Frontal cortex (tissue), 4 donors: ENCODE data around the gene PRKCA. TPM values are rescaled to one million over a fixed set of nuclear protein-coding genes. Genes with fewer than 3 reads are reported as not detected.
A peak's percentile ranks its signal among the peaks of the same experiment; 100 is the strongest.
"Not testable (repeated sequence)": the region's sequence is repeated elsewhere in the genome, so short reads cannot be mapped to it uniquely, and the experiment has no call there.

Source experiments
- DNase-seq, 2 donors: peaks; one replicate each; pipeline ENCODE4 v3.0.0; 2012; ENCODE audit warnings: low spot score in 2 of 2
- FAIRE-seq: peaks from 2 replicates; lab custom pipeline; 2012; peaks lifted over from hg19 to GRCh38; lab: Jason Lieb, UNC
- total RNA-seq: library from RNA; depleted of rRNA; stranded (reverse); fragments of >200 nt; gene quantifications from one replicate; pipeline ENCODE4 v1.2.3, GENCODE V29; 2014
- donor health status: control.
- donor health status: control.
- donor health status: control.

PRKCA gene
- total RNA-seq: 24.9 TPM

DNA sequence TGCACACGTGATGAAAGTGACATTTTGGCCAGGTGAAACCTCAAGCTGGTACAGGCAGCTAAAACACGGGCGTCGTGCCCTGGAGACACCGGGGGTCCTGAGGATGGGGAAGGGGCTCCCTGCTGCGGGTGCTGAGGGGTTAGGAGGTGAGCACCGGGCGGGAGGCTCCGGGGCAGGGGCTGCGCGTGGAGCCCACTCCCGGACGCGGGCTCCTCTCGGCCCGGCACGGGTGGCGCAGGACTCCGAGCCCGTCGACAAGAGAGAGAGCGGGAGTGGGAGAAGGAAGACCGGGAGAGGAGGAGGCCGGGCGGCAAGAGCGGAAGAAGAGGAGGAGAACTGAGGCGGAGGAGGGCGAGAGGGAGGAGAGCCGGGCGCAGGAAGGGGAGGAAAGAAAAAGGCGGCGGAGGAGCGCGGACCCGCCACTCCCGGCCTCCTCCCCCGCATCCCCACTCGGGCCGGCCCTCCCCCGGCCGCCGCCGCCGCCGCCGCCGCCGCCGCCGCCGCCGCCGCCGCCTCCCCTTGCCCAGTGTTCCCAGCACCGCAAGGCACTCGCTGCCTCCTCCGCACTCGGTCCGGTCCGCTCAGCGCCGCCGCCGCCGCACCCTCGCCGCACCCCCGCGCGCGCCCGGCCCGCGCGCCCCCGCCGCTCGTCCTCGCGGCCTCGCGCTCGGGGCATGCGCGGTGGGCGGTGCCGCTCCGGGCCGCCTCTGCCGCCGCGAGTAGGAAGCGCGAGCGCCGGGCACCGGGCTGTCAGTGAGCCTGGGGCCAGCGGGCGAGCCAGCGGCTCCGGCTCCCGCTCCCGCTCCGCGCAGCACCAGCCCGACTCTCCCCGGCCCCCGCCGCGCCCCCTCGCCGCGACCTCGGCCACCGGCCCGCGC, at the start of gene PRKCA:
Gene PRKCA (plus strand): TSS at position 750 of the 878 bp plus-strand sequence.
- FAIRE-seq (no peak), DNase-seq (peak; percentile 83 to 89)

DNA sequence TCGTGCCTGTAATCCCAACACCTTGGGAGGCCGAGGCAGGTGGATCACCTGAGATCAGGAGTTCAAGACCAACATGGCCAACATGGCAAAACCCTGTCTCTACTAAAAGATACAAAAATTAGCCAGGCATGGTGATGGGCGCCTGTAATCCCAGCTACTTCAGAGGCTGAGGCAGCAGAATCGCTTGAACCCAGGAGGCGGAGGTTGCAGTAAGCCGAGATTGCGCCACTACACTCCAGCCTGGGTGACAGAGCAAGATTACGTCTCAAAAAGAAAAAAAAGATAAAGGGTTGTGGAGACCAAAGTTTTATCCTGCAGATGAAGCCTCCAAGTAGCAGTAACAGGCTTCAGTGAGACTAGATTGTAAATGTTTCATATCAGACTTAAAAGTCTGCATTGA, 49.0 kb upstream of the PRKCA start:
- FAIRE-seq, DNase-seq: not testable (repeated sequence)

DNA sequence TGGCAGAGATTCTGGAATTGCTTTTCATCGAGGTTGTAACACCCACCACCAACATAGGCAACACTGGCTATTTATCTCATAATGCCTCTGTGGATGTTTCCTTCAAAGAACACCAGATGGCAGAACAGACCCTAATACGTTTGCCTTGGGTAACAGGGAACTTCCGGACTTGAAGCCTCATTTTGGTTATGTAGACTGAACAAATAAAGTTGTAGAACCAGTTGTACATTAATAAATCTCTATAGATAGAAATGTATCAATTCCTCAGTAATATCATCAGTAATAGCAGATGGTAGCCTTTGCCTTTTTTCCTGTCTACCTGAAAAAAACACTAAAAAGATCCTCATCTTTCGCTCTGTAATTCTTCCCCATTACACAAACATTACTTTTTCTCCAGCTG, 47.3 kb upstream of the PRKCA start:
- peak; percentile 37 to 47 for DNase-seq
- peak; percentile 90 for FAIRE-seq

DNA sequence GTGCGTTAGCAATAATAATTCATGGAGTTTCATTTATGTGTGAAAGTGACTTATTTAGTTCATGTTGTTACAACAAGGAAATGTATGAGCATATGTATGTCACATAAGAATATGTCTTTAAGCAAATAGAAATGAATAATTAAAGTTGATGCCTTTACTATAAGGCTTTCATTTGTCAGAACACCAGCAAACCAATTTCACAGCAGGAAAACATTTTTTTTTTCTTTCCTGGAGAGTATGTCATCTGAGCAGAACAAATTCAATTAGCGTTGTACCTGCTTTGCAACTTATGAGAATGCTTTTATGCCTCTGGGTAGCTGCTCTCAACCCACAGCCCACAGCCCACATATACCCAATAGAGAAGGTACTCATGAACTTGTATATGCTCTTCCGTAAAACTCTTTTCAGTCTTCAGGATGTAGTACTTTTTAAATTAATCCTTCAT, 46.9 kb upstream of the PRKCA start:
- DNase-seq (no peak), FAIRE-seq (no peak)

DNA sequence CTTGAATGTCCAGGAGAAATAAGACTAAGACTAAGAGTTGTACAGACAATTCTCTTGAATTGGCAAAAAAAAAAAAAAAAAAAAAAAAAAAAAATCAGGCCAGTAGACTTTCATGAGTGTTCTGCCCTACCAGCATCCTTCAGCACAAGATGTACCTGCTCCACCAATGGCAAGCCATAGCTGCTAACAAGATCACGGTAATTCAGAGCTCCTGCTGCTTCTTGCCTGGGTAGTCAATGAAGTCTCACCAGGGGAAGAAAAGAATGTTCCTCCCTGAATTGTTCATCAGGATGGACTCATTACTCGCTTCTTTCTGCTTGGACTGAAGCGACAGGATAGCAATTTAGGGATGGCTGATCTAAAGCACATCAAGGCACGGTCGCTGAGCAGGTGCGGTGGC, 42.1 kb upstream of the PRKCA start:
- FAIRE-seq: no peak
- no peak for DNase-seq

DNA sequence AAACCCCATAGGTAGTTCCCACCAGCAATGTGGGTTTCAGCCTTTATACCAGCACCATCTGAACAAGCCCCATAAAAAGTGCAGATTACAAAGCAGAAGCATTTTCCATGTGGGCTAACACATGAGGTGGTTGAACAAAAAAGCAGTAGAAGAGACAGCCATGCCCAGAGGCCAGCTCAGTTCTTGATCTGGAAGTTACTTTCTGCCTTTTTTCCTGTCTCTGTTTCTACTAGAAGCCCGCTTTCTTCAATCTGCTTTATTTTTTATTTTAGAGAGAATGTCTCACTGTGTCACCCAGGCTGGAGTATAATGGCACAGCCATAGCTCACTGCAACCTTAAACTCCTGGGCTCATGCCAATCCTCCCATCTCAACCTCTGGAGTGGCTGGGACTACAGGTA, 41.7 kb upstream of the PRKCA start:
- no peak for FAIRE-seq
- no peak for DNase-seq

DNA sequence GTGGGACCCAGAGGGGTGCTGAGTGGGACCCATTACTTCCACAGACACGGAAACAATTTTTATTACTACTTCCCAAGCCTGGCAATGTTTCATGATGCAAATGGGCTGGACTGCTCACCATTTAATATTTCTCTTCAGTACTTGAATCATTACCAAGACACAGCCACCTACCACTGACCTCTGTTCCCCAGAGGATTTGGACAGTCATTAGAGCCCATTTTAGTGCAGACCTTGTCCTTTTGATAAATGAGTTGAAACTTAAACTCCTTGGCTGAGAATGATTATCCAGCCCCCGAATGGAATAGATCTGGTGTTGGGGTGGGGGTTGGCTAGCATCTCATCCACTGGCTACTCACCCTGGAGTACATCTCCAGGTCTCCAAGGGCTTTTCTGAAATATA, 39.6 kb upstream of the PRKCA start:
- DNase-seq (no peak), FAIRE-seq (no peak)

DNA sequence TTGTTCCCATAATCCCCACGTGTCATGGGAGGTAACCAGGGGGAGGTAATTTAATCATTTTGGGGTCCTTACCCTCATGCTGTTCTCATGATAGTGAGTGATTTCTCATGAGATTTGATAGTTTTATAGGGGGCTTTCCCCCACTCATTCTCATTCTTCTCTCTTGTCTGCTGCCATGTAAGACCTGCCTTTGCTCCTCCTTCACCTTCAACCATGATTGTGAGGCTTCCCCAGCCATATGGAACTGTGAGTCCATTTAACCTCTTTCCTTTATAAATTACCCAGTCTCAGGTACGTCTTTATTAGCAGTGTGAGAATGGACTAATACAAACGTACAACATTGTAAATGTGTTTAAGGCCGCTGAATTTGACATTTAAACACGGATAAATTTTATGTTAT, 37.7 kb upstream of the PRKCA start:
- FAIRE-seq (no peak), DNase-seq (no peak)

DNA sequence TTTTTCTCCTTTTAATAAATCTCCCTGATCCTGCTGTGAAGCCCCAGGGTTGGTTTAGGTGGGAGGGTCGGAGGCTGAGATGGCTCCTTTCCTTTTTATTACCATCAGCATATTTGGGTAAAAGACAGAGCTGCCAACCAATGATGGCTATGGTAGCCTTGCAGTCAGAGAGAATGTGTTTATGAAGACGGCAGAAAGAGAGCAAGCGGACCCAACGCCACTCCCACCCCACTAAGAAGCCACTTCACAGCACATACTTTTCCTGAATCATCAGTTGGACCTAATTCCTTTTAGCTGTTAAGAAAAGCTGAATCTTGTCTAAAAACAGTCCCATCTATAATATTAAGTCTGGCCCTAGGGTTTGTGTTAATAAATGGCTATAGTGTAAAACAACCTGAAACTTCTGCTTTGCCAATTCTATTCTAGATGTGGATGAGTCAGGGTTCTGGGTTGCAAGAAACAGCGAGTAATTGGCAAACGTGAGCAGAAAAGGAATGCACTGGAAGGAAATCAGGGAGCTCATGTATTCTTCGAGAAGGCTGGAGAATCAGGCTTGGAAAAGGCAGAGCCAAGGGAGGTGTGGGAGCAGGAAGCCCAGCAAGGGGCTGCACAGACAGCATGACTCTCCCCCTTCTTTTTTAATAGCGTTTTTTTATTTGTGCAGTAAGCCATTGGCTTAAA, 34.0 kb upstream of the PRKCA start:
- no peak for DNase-seq
- no peak for FAIRE-seq

DNA sequence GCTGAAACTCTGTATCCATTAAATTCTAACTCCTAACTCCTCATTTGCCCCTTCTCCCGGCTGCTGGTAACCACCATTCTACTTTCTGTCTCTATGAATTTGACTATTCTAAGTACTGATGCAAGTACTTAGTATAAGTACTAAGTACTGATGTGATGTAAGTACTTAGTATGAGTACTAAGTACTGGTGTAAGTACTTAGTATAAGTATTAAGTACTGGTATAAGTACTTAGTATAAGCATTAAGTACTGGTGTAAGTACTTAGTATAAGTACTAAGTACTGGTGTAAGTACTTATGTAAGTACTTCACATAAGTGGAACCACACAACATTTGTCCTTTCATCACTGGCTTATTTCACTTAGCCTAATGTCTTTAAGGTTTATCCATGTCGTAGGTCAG, 32.3 kb upstream of the PRKCA start:
- no peak for DNase-seq
- FAIRE-seq: no peak

DNA sequence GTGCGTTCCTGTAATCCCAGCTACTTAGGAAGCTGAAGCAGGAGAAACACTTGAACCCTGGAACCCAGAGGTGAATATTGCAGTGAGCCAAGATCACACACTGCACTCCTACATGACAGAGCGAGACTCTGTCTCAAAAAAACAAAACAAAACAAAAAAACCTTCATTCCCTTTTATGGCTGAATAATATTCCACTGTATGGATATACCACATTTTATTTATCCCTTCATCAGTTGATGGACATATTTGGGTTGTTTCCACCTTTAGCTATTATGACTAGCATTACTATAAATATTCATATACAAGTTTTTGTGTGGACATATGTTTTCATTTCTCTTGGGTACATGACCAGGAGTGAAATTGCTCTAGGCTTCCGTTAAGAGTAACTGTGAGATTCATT, 30.9 kb upstream of the PRKCA start:
- no peak for DNase-seq
- no peak for FAIRE-seq

DNA sequence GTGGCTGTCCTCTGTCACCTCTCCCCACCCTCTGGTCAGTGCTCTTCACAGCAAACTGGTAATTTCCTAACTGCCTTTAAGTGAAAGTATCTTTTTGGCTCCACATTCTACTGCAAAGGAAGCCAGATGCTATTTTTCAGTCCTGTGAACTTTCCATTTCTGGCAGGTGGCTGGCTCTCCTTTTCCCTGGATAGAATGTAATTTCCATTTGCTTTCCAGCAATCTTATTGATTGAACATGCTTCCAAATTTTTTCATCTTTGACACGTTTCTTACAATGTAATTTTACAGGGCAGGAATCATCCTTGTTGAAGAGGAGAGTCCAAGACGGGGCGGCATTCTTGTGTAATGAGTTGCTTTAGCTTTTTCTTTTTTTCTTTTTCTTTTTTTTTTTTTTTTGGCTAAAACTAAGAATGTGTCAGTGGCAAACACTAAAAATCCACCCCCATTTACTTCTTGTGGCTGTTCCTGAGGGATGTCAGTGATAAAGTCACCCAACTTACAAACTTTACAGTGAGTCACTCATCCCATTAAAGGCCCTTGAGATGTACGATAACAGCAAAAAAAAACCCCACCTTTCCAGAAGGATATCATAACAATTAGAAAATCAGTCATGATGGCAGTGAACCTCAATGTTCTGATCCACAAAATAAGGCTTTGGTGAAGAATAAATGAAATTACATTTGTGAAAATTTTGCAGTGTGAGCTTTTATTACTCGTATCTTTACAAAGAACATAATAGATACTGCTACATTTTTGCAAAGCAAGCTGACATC, 29.4 kb upstream of the PRKCA start:
- DNase-seq: no peak
- no peak for FAIRE-seq

DNA sequence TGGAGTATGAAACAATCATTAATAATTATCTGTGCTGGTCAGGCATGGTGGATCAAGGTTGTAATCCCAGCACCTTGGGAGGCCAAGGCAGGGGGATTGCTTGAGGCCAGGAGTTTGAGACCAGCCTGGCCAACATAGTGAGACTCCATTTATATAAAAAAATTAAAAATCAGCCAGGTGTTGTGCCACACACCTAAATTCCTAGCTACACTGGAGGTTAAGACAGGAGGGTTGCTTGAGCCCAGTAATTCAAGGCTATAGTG, 28.9 kb upstream of the PRKCA start:
- FAIRE-seq: no peak
- no peak for DNase-seq

DNA sequence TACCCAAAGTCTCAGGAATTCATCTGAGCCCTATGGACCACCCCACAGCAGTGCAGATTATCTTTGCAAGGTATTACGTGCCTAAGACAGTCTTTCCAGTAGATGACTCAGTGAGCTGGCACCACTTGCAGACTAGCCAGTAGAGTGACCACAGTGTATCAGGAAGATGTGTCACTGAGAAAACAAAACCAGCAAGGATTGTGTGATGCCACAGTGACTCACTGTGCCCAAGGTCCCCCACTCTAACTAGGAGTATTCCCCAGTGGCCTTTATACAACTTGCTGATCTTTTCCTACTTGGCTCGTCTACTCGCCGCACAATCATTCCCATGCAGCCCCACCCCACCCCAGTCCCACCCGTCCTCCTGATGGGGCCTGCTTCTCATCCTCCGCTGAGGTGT, 26.8 kb upstream of the PRKCA start:
- FAIRE-seq: no peak
- DNase-seq: no peak

DNA sequence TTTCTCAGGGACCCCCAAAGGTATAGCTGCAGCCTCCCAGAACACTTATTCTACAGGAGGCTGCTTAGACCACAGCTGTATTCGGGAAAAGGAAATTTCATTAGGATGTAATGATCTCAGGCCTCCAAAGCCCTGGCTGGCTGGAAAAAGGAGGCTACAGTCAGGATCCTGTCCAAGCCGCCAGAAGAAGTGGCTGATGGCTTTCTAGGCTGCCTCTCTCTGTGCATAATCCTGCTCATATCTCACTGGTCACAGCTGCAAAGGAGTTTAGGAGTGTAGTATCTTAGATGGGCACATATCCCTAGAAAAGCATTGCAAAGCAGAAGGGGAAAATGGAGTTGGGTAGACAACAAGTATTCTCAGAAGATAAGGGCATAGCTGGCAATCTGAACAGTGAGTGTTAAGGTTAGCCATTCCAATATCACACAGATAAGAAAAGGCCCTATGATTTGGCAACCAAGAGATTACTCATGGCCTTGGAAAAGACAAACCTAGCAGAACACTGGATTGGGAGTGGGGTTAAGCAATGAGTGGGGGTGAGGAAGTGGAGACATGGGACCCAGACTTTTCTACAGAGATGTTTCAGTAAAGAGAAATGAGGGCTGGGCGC, 26.0 kb upstream of the PRKCA start:
- FAIRE-seq (no peak), DNase-seq (no peak)

DNA sequence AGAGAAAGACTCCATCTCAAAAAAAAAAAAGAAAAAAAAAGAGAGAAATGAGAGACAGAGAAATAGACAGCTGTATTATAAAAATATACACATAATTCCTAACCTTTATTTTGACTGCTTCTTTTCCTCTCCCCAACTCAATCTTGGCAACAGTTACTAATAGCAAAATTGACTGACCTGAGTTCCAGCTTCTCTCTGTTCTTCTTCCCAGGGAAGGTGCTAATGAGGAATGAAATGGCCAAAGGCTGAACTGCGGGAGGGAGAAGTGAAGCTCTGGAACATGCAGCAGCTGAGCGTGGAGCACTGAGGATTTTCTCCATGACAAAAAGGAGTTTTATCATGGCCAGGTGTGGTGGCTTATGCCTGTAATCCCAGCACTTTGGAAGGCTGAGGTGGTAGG, 25.2 kb upstream of the PRKCA start:
- DNase-seq (no peak), FAIRE-seq (no peak)

DNA sequence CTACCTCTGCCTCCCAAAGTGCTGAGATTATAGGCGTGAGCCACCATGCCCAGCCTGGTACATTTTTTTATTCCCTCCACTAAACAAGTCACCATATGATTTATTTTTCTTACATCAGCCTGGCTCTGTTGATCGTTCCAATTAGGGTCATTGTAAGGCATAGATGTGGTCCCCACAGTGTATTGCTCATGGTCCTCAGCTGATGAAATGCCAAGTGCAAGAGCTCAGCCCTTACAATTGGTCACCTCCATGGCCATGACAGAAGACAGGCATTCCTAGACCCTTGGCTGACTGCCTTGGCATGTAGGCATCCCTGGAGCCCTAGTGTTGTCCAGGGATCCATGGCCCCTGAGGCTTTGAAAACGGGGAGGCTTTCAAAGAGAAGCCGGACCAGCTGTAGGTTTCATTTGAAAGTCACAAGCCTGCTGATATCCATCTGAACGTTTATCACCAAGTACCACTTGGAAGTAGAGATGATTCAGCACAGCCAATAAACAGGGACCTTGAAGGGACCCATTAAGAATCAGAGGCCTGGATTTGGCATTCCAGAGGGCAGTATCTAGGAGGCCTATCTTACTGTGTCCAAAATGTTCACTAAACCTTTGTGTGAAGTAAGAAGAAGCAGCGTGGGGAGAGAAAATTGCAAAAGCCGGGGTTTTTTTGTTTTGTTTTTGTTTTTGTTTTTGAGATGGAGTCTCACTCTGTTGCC, 20.6 kb upstream of the PRKCA start:
- DNase-seq (no peak), FAIRE-seq (no peak)

DNA sequence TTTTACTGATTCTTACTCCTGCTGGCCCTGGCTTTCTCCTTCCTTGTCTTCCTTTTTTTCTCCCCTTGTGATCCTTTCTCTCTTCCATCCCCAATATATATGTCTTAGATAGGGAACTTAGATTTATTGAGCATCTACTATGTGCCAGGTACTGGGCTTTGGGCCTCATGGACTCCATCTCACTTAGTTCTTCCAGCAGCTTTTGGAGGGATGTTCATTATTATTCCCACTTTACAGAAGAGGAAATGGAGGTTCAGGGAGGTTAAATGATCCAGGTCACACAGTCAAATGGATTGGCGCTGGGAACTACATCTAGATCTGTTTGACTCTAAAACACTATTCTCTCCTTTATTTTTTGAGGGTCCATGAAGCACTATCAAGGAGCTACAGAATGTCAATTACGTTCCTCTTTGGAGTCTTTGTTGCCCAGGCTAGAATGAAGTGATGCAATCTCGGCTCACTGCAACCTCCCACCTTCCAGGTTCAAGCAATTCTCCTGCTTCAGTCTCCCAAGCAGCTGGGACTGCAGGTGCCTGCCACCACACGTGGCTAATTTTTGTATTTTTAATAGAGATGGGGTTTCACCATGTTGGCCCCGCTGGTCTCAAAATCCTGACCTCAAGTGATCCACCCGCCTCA, 19.0 kb upstream of the PRKCA start:
- FAIRE-seq: no peak
- DNase-seq: no peak

DNA sequence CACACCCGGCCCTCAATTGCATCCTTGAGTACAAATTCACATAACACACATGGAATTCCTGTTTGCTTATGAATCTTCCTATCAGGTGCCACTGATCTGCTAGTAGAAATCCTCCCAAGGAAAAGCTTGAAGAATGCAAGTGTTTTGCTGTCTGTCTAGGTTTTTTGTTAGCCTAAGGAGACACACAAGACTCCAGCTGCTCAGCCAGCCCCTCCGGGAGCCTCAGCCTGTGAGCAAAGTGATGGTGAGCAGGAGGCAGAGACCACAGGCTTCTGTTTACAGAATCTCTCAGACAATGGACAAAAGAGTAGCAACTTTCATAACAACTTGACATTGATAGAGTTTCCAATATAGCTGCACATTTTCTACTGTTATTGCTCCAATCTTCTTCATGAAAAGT, 18.4 kb upstream of the PRKCA start:
- no peak for FAIRE-seq

More for the DNA sequence above, 18.4 kb upstream of the PRKCA start:
- DNase-seq: no peak
